GM12873 (cell line): Measurements from ENCODE around the gene TRIM59.

Experiments used
- CTCF ChIP-seq: IDR thresholded peaks from 2 replicates; pipeline ENCODE4 v1.5.1; 2012; ENCODE audit warnings: low read depth, mild to moderate bottlenecking, moderate library complexity, low read length, control low read depth; ENCODE audit not compliant: insufficient read depth; ENCODE audit errors: missing control alignments

Gene TRIM59

GRCh38 chr3:160473221-160473620 lies 23.6 kb upstream of the TRIM59 start:
- no peak for TF ChIP-seq CTCF

GRCh38 chr3:160472344-160472743 lies 22.8 kb upstream of the TRIM59 start:
- TF ChIP-seq CTCF = no peak

GRCh38 chr3:160471892-160472291 lies 22.3 kb upstream of the TRIM59 start:
- no peak for TF ChIP-seq CTCF

- TF ChIP-seq CTCF = no peak
These were observed 20.6 kb upstream of the TRIM59 start for GRCh38 chr3:160470181-160470580.

- no peak for TF ChIP-seq CTCF
These were observed 15.4 kb upstream of the TRIM59 start for GRCh38 chr3:160464971-160465370.

- TF ChIP-seq CTCF = no peak
These were observed 14.7 kb upstream of the TRIM59 start for GRCh38 chr3:160464321-160464720.

GRCh38 chr3:160460033-160460432 lies 10.4 kb upstream of the TRIM59 start:
- no peak for TF ChIP-seq CTCF

- TF ChIP-seq CTCF = no peak
These were observed 9.9 kb upstream of the TRIM59 start for GRCh38 chr3:160459450-160459970.
